ENCODE measurements around the gene LCE1D.

GRCh38 chr1:152777510-152778137, 18.9 kb upstream of the LCE1D start:
- TF ChIP-seq CTCF (IDR thresholded peaks at IDR 0.05) (no peak), EP300 (IDR thresholded peaks at IDR 0.05) (no peak), POLR2A (IDR thresholded peaks at IDR 0.05) (no peak)
